Uterus (tissue), 4 donors: ENCODE results near the gene XYLT1. TPM values are rescaled to one million over a fixed set of nuclear protein-coding genes. Genes with fewer than 3 reads are reported as not detected.

ENCODE experiments used
- DNase-seq, 2 donors: peaks; one replicate each; pipeline ENCODE4 v3.0.0-alpha.2; 2019 to 2020
- H3K27ac ChIP-seq, 2 donors: fragments of 200-600 bp; sonication (generic); 1 replicate in 1 of 2; 2 replicates in 1 of 2; pipeline ENCODE4 v1.5.1; 2016 to 2018
- H3K27me3 ChIP-seq, 2 donors: fragments of 200-600 bp; sonication (generic); one replicate each; pipeline ENCODE4 v1.5.1; 2018 to 2019; ENCODE audit warnings: control low read depth in 1 of 2
- H3K36me3 ChIP-seq, 2 donors: fragments of 200-600 bp; sonication (generic); one replicate each; pipeline ENCODE4 v1.5.1; 2019; ENCODE audit warnings: control low read depth in 1 of 2
- H3K4me1 ChIP-seq, 2 donors: fragments of 200-600 bp; sonication (generic); one replicate each; pipeline ENCODE4 v1.5.1; 2018 to 2019; ENCODE audit warnings: control low read depth in 1 of 2
- H3K4me3 ChIP-seq, 2 donors: fragments of 200-600 bp; sonication (generic); 1 replicate in 1 of 2; 2 replicates in 1 of 2; pipeline ENCODE4 v1.5.1; 2018 to 2019; ENCODE audit warnings: mild to moderate bottlenecking in 1 of 2
- H3K9me3 ChIP-seq, 2 donors: fragments of 200-600 bp; sonication (generic); one replicate each; pipeline ENCODE4 v1.5.1; 2019; ENCODE audit warnings: control low read depth in 1 of 2
- CTCF ChIP-seq, 4 experiments: fragments of 200-600 bp in 2 of 4; fragments of 450-650 bp in 2 of 4; sonication (generic) in 2 of 4; IDR thresholded peaks; one replicate each; pipeline ENCODE4 v1.5.1; 2016 to 2019; ENCODE audit warnings: antibody characterized with exemption in 4 of 4, mild to moderate bottlenecking in 2 of 4, moderate library complexity in 1 of 4
- POLR2A ChIP-seq, 2 donors: fragments of 450-650 bp; IDR thresholded peaks; one replicate each; pipeline ENCODE4 v1.6.1; 2016; ENCODE audit warnings: antibody characterized with exemption in 2 of 2, mild to moderate bottlenecking in 1 of 2, moderate library complexity in 1 of 2
- intact Hi-C: fragments of 100-400 bp; cut with DNase I; formaldehyde crosslinking; loops from one replicate; pipeline ENCODE4 v1.15.1; 2023; ENCODE audit warnings: low total_unique reads
- total RNA-seq, 4 donors: library from RNA; depleted of rRNA in 3 of 4; stranded (reverse); fragments of >200 nt in 3 of 4; gene quantifications; one replicate each; pipeline versions ENCODE4 v1.1.0 to v1.2.4, GENCODE V29; 2014 to 2023
- donor health status: DM: yes; HTN: yes; CAD: no.

The XYLT1 gene
- total RNA-seq, 4 donors from 2014 or later, result 1.5 to 42.2 (median 15.7) TPM

- intact Hi-C loops, result no loop called here
- TF ChIP-seq POLR2A (IDR thresholded peaks at IDR 0.05) (no peak), CTCF (IDR thresholded peaks at IDR 0.05) (no peak)
- no peak overlapping the region for H3K4me3 ChIP-seq
- no peaks in the 10 kb centered on the region for H3K36me3 ChIP-seq
- H3K27me3 ChIP-seq, result no peaks in the 10 kb centered on the region
- H3K27ac ChIP-seq, result peak overlapping the region in 1 of 2 donors; percentile 16
- no peaks in the 10 kb centered on the region for H3K9me3 ChIP-seq
- peak; percentile 40 to 71 for DNase-seq
- H3K4me1 ChIP-seq, result peaks cover 0 to 5% of the 10 kb centered on the region in 2 donors
These were observed 106.2 kb downstream of the XYLT1 start for GRCh38 chr16:17364319-17365210.

- H3K27ac ChIP-seq, result no peak overlapping the region
- no peaks in the 10 kb centered on the region for H3K36me3 ChIP-seq
- TF ChIP-seq CTCF (IDR thresholded peaks at IDR 0.05) (no peak), POLR2A (IDR thresholded peaks at IDR 0.05) (no peak)
- peaks cover 0 to 5% of the 10 kb centered on the region in 2 donors for H3K4me1 ChIP-seq
- H3K27me3 ChIP-seq, result no peaks in the 10 kb centered on the region
- DNase-seq, result no peak
- H3K9me3 ChIP-seq, result no peaks in the 10 kb centered on the region
- no peak overlapping the region for H3K4me3 ChIP-seq
- intact Hi-C loops, result no loop called here
These were observed 107.8 kb downstream of the XYLT1 start for GRCh38 chr16:17362946-17363345.

GRCh38 chr16:17362183-17362582 lies 108.6 kb downstream of the XYLT1 start:
- no peak for TF ChIP-seq CTCF (IDR thresholded peaks at IDR 0.05)
- TF ChIP-seq POLR2A (IDR thresholded peaks at IDR 0.05), result no peak
- DNase-seq, result no peak
- H3K36me3 ChIP-seq, result no peaks in the 10 kb centered on the region
- intact Hi-C loops, result no loop called here
- H3K27me3 ChIP-seq, result no peaks in the 10 kb centered on the region
- peaks cover 0 to 5% of the 10 kb centered on the region in 2 donors for H3K4me1 ChIP-seq
- H3K4me3 ChIP-seq, result no peak overlapping the region
- H3K9me3 ChIP-seq, result no peaks in the 10 kb centered on the region
- H3K27ac ChIP-seq, result no peak overlapping the region

- intact Hi-C loops, result no loop called here
- no peaks in the 10 kb centered on the region for H3K9me3 ChIP-seq
- H3K4me3 ChIP-seq, result no peak overlapping the region
- no peaks in the 10 kb centered on the region for H3K27me3 ChIP-seq
- TF ChIP-seq POLR2A (IDR thresholded peaks at IDR 0.05) (no peak), CTCF (IDR thresholded peaks at IDR 0.05) (no peak)
- H3K36me3 ChIP-seq, result no peaks in the 10 kb centered on the region
- DNase-seq, result no peak
- peaks cover 0 to 5% of the 10 kb centered on the region in 2 donors for H3K4me1 ChIP-seq
- H3K27ac ChIP-seq, result no peak overlapping the region
These were observed 110.1 kb downstream of the XYLT1 start for GRCh38 chr16:17360693-17361122.

GRCh38 chr16:17359788-17360390 lies 110.9 kb downstream of the XYLT1 start:
- no peak for DNase-seq
- TF ChIP-seq CTCF (IDR thresholded peaks at IDR 0.05), result no peak
- TF ChIP-seq POLR2A (IDR thresholded peaks at IDR 0.05), result no peak
- Histone ChIP-seq H3K4me1 (no peaks in the 10 kb centered on the region), H3K36me3 (no peaks in the 10 kb centered on the region), H3K4me3 (no peak overlapping the region), H3K27ac (no peak overlapping the region), H3K9me3 (no peaks in the 10 kb centered on the region), H3K27me3 (no peaks in the 10 kb centered on the region)
- intact Hi-C loops, result no loop called here
